ENCODE measurements around the gene AHCYL1. TPM values are rescaled to one million over a fixed set of nuclear protein-coding genes. Genes with fewer than 3 reads are reported as not detected.

AHCYL1 gene
- total and polyA plus RNA-seq, 2 experiments from 2014 or later = 56.2 to 97.6 TPM

GRCh38 chr1:110062612-110063011, 78.0 kb downstream of the AHCYL1 start:
- Histone ChIP-seq H3K4me1 (ENCODE audit: insufficient read depth) (peaks cover 8% of the 10 kb centered on the region), H3K4me2 (no peak overlapping the region), H3K79me2 (no peaks in the 10 kb centered on the region), H4K20me1 (ENCODE audit: insufficient read depth, poor library complexity, severe bottlenecking) (no peaks in the 10 kb centered on the region), H3K27ac (no peak overlapping the region), H3K9me3 (ENCODE audit: low read depth) (no peaks in the 10 kb centered on the region), H3K27me3 (peaks cover 23% of the 10 kb centered on the region), H2AFZ (no peak overlapping the region), H3K9me2 (replicated peaks; ENCODE audit: insufficient read depth) (no peaks in the 10 kb centered on the region), H3K36me3 (replicated peaks; ENCODE audit: insufficient read depth, low read depth) (no peaks in the 10 kb centered on the region), H3K4me3 (no peak overlapping the region)
- 69% methylated on average over 2 of the region's 2 CpGs for WGBS (ENCODE audit: low lambda C conversion rate, missing lambda C conversion rate)
- TF ChIP-seq EZH2 (IDR thresholded peaks at IDR 0.05; ENCODE audit: borderline replicate concordance) (no peak), EZH2phosphoT487 (IDR thresholded peaks at IDR 0.05; ENCODE audit: low read depth, severe bottlenecking, unreplicated experiment) (no peak), CTCF (IDR thresholded peaks at IDR 0.05; ENCODE audit: poor library complexity) (no peak)
- DNase-seq (ENCODE audit: low spot score) = no peak

- no peak for DNase-seq (ENCODE audit: low spot score)
- Histone ChIP-seq H2AFZ (no peak overlapping the region), H4K20me1 (ENCODE audit: insufficient read depth, poor library complexity, severe bottlenecking) (no peaks in the 10 kb centered on the region), H3K4me1 (ENCODE audit: insufficient read depth) (peaks cover 12% of the 10 kb centered on the region), H3K4me3 (no peak overlapping the region), H3K9me2 (replicated peaks; ENCODE audit: insufficient read depth) (no peaks in the 10 kb centered on the region), H3K27me3 (peaks cover 35% of the 10 kb centered on the region), H3K27ac (no peak overlapping the region), H3K9me3 (ENCODE audit: low read depth) (no peaks in the 10 kb centered on the region), H3K36me3 (replicated peaks; ENCODE audit: insufficient read depth, low read depth) (no peaks in the 10 kb centered on the region), H3K4me2 (no peak overlapping the region), H3K79me2 (no peaks in the 10 kb centered on the region)
- no peak for TF ChIP-seq CTCF (IDR thresholded peaks at IDR 0.05; ENCODE audit: poor library complexity)
- no peak for TF ChIP-seq EZH2 (IDR thresholded peaks at IDR 0.05; ENCODE audit: borderline replicate concordance)
- TF ChIP-seq EZH2phosphoT487 (IDR thresholded peaks at IDR 0.05; ENCODE audit: low read depth, severe bottlenecking, unreplicated experiment) = no peak
- 43% methylated on average over 4 of the region's 4 CpGs for WGBS (ENCODE audit: low lambda C conversion rate, missing lambda C conversion rate)
These were observed 79.2 kb downstream of the AHCYL1 start for GRCh38 chr1:110063781-110064180.

GRCh38 chr1:110064576-110065337, 80.2 kb downstream of the AHCYL1 start:
- 91% methylated on average over 18 of the region's 18 CpGs for WGBS (ENCODE audit: low lambda C conversion rate, missing lambda C conversion rate)
- no peaks in the 10 kb centered on the region for H3K9me2 ChIP-seq (replicated peaks; ENCODE audit: insufficient read depth)
- H3K27me3 ChIP-seq = peaks cover 44% of the 10 kb centered on the region
- no peaks in the 10 kb centered on the region for H4K20me1 ChIP-seq (ENCODE audit: insufficient read depth, poor library complexity, severe bottlenecking)
- H3K9me3 ChIP-seq (ENCODE audit: low read depth) = no peaks in the 10 kb centered on the region
- H3K27ac ChIP-seq = no peak overlapping the region
- H3K4me2 ChIP-seq = no peak overlapping the region
- TF ChIP-seq CTCF (IDR thresholded peaks at IDR 0.05; ENCODE audit: poor library complexity) = no peak
- TF ChIP-seq EZH2phosphoT487 (IDR thresholded peaks at IDR 0.05; ENCODE audit: low read depth, severe bottlenecking, unreplicated experiment) = no peak
- no peak for TF ChIP-seq EZH2 (IDR thresholded peaks at IDR 0.05; ENCODE audit: borderline replicate concordance)
- H3K79me2 ChIP-seq = no peaks in the 10 kb centered on the region
- no peak overlapping the region for H2AFZ ChIP-seq
- no peak overlapping the region for H3K4me3 ChIP-seq
- peaks cover 9% of the 10 kb centered on the region for H3K4me1 ChIP-seq (ENCODE audit: insufficient read depth)
- no peaks in the 10 kb centered on the region for H3K36me3 ChIP-seq (replicated peaks; ENCODE audit: insufficient read depth, low read depth)
- DNase-seq (ENCODE audit: low spot score) = no peak

Data from hepatocyte (in vitro differentiated cells).